Hepatocyte (in vitro differentiated cells): ENCODE measurements around the gene RPS6KA2. TPM values are rescaled to one million over a fixed set of nuclear protein-coding genes. Genes with fewer than 3 reads are reported as not detected.

Experiments used
- DNase-seq: peaks from one replicate; pipeline ENCODE4 v3.0.0-alpha.2; 2016; ENCODE audit warnings: low spot score
- H2AFZ ChIP-seq: fragments of 200-600 bp; sonication (generic); 2 replicates; pipeline ENCODE4 v1.6.0; 2016; ENCODE audit warnings: antibody characterized with exemption, mild to moderate bottlenecking
- H3K27ac ChIP-seq: fragments of 200-600 bp; sonication (generic); 2 replicates; pipeline ENCODE4 v1.5.1; 2016; ENCODE audit warnings: mild to moderate bottlenecking
- H3K27me3 ChIP-seq: fragments of 200-600 bp; sonication (generic); 2 replicates; pipeline ENCODE4 v1.6.1; 2016
- H3K36me3 ChIP-seq: fragments of 200-600 bp; sonication (generic); replicated peaks from 2 replicates; pipeline ENCODE4 v1.5.1; 2016; ENCODE audit warnings: low read depth; ENCODE audit not compliant: insufficient read depth
- H3K4me1 ChIP-seq: fragments of 200-600 bp; sonication (generic); 2 replicates; pipeline ENCODE4 v1.5.1; 2016; ENCODE audit warnings: mild to moderate bottlenecking, moderate library complexity; ENCODE audit not compliant: insufficient read depth
- H3K4me2 ChIP-seq: fragments of 200-600 bp; sonication (generic); 2 replicates; pipeline ENCODE4 v1.6.0; 2016
- H3K4me3 ChIP-seq: fragments of 200-600 bp; sonication (generic); 2 replicates; pipeline ENCODE4 v1.5.1; 2016; ENCODE audit warnings: mild to moderate bottlenecking
- H3K79me2 ChIP-seq: fragments of 200-600 bp; sonication (generic); 2 replicates; pipeline ENCODE4 v1.6.0; 2017; ENCODE audit warnings: mild to moderate bottlenecking
- H3K9me2 ChIP-seq: fragments of 200-600 bp; sonication (generic); replicated peaks from 2 replicates; pipeline ENCODE4 v1.6.0; 2017; ENCODE audit warnings: mild to moderate bottlenecking; ENCODE audit not compliant: insufficient read depth
- H3K9me3 ChIP-seq: fragments of 200-600 bp; sonication (generic); 2 replicates; pipeline ENCODE4 v1.5.1; 2016; ENCODE audit warnings: low read depth, mild to moderate bottlenecking
- H4K20me1 ChIP-seq: fragments of 200-600 bp; sonication (generic); 2 replicates; pipeline ENCODE4 v1.6.0; 2016; ENCODE audit warnings: mild to moderate bottlenecking; ENCODE audit not compliant: insufficient read depth, poor library complexity, severe bottlenecking
- EZH2 ChIP-seq: fragments of 200-600 bp; sonication (generic); IDR thresholded peaks from 2 replicates; pipeline ENCODE4 v1.6.1; 2016; ENCODE audit warnings: antibody characterized with exemption, mild to moderate bottlenecking, borderline replicate concordance
- EZH2phosphoT487 ChIP-seq: fragments of 200-600 bp; sonication (generic); IDR thresholded peaks from one replicate; pipeline ENCODE4 v1.6.1; 2018; ENCODE audit warnings: antibody characterized with exemption, mild to moderate bottlenecking, low read depth, moderate library complexity; ENCODE audit not compliant: unreplicated experiment, severe bottlenecking
- WGBS: methylation state at CpG from one replicate; pipeline ENCODE4 v1.1.6; 2016; ENCODE audit warnings: low lambda C conversion rate; ENCODE audit errors: missing lambda C conversion rate; 5-methylcytosine and 5-hydroxymethylcytosine counted together
- polyA plus RNA-seq: library from polyadenylated mRNA; unstranded; fragments of >200 nt; fragmentation: Nextera tagmentation; extraction: Ambion mirVana; gene quantifications from 2 replicates; pipeline ENCODE4 v1.2.1, GENCODE V29; 2016
- total RNA-seq: library from RNA; depleted of rRNA; stranded (reverse); fragments of >200 nt; gene quantifications from 2 replicates; pipeline ENCODE4 v1.2.3, GENCODE V29; 2014
- TF ChIP-seq, protein P1 (sequence below): fragments of 200-600 bp; sonication (generic); IDR thresholded peaks from 2 replicates; pipeline ENCODE4 v1.5.1; 2016; ENCODE audit warnings: antibody characterized with exemption, mild to moderate bottlenecking; ENCODE audit not compliant: poor library complexity

Gene RPS6KA2
- total and polyA plus RNA-seq, 2 experiments from 2014 or later, result 27.7 to 29.2 TPM

DNA sequence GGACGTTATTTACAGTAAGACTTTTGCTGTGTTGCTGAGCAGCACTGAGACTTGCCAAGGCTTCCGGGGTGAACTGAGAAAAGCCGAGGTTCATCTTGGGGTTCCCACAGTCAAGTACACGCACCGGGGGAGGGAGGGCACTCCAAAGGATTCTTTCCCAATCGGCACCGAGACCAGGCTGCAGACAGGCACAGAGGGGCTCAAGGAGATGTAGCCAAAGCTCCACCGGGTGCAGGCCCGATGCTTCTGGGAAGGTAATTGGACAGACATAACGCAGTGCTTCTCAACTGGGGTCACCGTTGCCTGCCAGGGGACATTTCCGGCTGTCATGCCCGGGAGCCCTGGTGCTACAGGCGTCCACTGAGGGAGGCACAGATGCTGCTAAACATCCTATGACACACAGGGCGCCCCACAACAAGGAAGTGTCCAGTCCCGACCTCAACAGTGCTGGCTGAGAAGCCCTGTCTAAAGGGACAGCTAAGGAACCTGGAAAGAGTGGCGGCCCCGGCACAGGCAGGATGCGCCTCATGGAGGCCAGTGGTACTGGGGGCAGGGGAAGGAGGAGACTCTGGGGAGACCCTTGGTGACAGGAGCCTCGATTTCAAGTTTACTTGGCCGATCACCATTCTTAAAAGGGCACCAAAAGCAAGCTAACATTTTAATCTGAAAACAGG lies 133.5 kb downstream of the RPS6KA2 start:
- Histone ChIP-seq H2AFZ (no peak overlapping the region), H3K4me3 (no peak overlapping the region), H3K36me3 (no peaks in the 10 kb centered on the region), H3K79me2 (no peaks in the 10 kb centered on the region), H3K4me2 (no peak overlapping the region), H3K9me3 (no peaks in the 10 kb centered on the region), H4K20me1 (no peaks in the 10 kb centered on the region), H3K4me1 (no peaks in the 10 kb centered on the region), H3K9me2 (no peaks in the 10 kb centered on the region), H3K27me3 (no peaks in the 10 kb centered on the region), H3K27ac (no peak overlapping the region)
- WGBS, result 96% methylated on average over 21 of the region's 21 CpGs
- TF ChIP-seq, protein P1, sequence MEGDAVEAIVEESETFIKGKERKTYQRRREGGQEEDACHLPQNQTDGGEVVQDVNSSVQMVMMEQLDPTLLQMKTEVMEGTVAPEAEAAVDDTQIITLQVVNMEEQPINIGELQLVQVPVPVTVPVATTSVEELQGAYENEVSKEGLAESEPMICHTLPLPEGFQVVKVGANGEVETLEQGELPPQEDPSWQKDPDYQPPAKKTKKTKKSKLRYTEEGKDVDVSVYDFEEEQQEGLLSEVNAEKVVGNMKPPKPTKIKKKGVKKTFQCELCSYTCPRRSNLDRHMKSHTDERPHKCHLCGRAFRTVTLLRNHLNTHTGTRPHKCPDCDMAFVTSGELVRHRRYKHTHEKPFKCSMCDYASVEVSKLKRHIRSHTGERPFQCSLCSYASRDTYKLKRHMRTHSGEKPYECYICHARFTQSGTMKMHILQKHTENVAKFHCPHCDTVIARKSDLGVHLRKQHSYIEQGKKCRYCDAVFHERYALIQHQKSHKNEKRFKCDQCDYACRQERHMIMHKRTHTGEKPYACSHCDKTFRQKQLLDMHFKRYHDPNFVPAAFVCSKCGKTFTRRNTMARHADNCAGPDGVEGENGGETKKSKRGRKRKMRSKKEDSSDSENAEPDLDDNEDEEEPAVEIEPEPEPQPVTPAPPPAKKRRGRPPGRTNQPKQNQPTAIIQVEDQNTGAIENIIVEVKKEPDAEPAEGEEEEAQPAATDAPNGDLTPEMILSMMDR, result no peak
- no peak for DNase-seq

DNA sequence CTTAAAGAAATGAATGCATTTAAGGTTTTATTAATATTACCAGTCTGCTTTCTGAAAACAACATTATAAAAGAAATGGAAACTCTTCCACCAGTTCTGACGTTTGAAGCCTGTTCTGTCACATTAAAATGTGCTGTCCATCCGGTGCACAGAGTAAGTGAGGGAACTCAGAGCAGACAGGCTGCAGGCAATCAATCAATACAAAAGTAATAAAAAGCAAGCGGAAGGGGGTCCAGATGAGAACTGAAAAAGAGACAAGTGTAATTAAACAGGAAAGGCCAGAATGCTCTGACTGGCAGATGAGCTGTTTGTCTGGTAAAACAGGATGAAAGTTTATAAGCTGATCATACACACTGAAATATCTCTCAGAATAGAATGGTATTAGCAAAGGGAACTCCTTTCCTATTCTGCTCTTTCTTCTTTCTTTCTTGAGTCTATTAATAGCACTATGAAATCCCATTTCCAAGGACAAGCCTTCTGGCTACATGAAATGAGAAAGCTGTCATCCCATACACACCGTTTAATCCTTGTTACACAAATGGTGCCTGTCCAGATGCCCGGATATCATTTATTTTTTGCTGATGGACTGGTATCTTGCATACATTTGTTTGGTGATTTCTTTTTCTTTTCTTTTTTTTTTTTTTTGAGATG lies 134.8 kb downstream of the RPS6KA2 start:
- no peaks in the 10 kb centered on the region for H3K36me3 ChIP-seq
- 76% methylated on average over 5 of the region's 5 CpGs for WGBS
- no peak overlapping the region for H2AFZ ChIP-seq
- no peak for DNase-seq
- H4K20me1 ChIP-seq, result no peaks in the 10 kb centered on the region
- H3K79me2 ChIP-seq, result no peaks in the 10 kb centered on the region
- no peaks in the 10 kb centered on the region for H3K4me1 ChIP-seq
- no peak overlapping the region for H3K4me3 ChIP-seq
- no peak overlapping the region for H3K27ac ChIP-seq
- no peak overlapping the region for H3K4me2 ChIP-seq
- no peaks in the 10 kb centered on the region for H3K9me3 ChIP-seq
- no peaks in the 10 kb centered on the region for H3K27me3 ChIP-seq
- H3K9me2 ChIP-seq, result no peaks in the 10 kb centered on the region
- TF ChIP-seq EZH2phosphoT487 (no peak), EZH2 (no peak)
- TF ChIP-seq, protein P1, result no peak

DNA sequence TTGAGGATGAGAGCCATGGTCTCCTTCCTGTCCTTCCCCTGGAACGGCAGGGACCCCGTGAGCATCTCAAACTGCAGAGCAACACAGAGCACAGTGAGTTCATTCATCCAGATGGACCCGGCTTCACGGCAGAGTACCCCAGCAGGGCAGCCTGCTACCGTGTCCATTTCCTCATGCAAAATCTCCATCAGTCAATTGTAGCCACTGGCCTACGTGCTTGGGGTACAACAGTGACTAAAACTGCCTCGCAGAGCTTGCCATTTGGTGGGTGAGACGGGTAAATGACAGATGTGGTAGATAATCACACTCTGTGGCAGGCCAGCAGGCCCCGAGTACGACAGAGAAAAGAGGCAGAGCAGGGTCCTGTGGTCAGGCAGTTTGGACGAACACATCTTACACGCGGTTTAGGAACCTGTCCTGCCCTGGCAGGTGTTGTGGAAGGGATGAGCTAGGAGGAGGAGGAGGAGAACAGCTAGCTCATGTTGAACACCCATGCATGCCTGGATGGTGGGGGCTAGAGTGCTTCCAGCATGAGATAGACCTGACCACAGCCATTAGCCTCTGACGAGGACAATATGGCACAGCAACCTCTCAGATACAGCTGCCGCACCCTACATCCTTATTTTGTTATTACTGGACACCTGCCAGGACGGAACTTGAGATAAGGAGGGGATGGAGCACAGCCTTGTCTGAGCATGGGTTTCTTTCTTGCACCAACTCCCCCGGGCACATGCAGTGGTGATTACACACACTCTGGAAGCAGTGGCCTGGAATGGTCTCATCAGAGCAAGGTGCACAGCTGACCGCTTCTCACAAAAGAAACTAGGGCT lies 136.2 kb downstream of the RPS6KA2 start:
- DNase-seq, result no peak
- WGBS, result 89% methylated on average over 18 of the region's 18 CpGs
- no peaks in the 10 kb centered on the region for H3K36me3 ChIP-seq
- H3K4me3 ChIP-seq, result no peak overlapping the region
- H3K27ac ChIP-seq, result no peak overlapping the region
- H3K27me3 ChIP-seq, result no peaks in the 10 kb centered on the region
- no peaks in the 10 kb centered on the region for H3K4me1 ChIP-seq
- no peaks in the 10 kb centered on the region for H3K9me3 ChIP-seq
- no peak overlapping the region for H3K4me2 ChIP-seq
- no peaks in the 10 kb centered on the region for H3K79me2 ChIP-seq
- no peak for TF ChIP-seq EZH2phosphoT487
- TF ChIP-seq EZH2, result no peak
- TF ChIP-seq, protein P1, result no peak
- H2AFZ ChIP-seq, result no peak overlapping the region
- H4K20me1 ChIP-seq, result no peaks in the 10 kb centered on the region
- no peaks in the 10 kb centered on the region for H3K9me2 ChIP-seq
